Measurements from ENCODE around the gene TCEA2. TPM values are rescaled to one million over a fixed set of nuclear protein-coding genes. Genes with fewer than 3 reads are reported as not detected.

Gene TCEA2
- total and polyA plus RNA-seq, 9 of the 15 experiments (the other 6 are each of a cell fraction or from before 2014, with no cell fraction given): 1.4 to 28.7 (median 5.4) TPM

DNA sequence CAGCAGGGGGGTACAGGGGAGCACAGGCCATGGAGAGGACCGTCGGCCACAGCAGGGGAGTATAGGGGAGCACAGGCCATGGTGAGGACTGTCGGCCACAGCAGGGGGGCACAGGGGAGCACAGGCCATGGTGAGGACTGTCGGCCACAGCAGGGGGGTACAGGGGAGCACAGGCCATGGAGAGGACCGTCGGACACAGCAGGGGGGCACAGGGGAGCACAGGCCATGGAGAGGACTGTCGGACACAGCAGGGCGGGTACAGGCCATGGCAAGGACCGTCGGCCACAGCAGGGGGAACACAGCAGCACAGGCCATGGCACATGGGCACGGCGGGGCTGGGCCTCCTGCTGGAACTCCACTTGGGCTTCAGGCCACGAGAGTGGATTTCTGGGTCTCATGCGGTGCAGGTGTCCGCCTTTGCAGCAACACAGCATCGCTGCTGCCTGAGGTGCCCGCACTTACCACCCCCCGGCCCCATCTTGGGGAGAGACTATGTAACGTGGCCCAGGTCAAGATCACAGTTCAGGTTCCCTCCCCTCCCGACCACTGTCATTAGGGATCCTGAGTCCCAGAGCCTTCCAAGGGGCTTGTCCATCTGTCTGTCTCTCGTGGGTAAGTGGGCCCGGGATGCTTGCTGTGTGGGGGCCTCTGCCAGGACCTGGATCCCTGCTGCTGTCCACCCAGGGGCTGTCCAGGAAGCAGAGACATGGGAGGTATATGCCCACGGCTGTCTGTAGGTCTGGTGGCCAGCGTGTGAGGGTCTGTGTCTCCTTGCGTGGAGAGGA, 41.9 kb downstream of the TCEA2 start:
- no peaks in the 10 kb centered on the region for H3K9me3 ChIP-seq (replicated peaks; ENCODE audit: control insufficient read depth, insufficient read depth, low read depth, low read length)
- no peak overlapping the region for H3K9ac ChIP-seq (ENCODE audit: insufficient read depth in 1 of 2, low read depth in 2 of 2, low read length in 2 of 2)
- WGBS (ENCODE audit: insufficient coverage, low coverage, missing lambda C conversion rate): 4% methylated on average over 21 of the region's 25 CpGs
- H3K4me3 ChIP-seq: no peak overlapping the region
- intact Hi-C loops (cut with micrococcal nuclease) (no loop called here), in situ Hi-C loops (cut with MboI) (no loop called here)
- no TSS peak for BruUV-seq (replicated peaks)
- H3K4me1 ChIP-seq (replicated peaks in 1 of 2; ENCODE audit: control insufficient read depth in 2 of 2, insufficient read depth in 2 of 2, low read length in 2 of 2): peaks cover 0 to 53% of the 10 kb centered on the region in 2 experiments; a peak in 4 of 5 replicates
- no peaks in the 10 kb centered on the region for H3K36me3 ChIP-seq (ENCODE audit: control insufficient read depth, insufficient read depth, low read length)
- FAIRE-seq (no peak), DNase-seq (ENCODE audit: extremely low read depth in 1 of 4, low spot score in 3 of 4) (no peak), ATAC-seq (no peak)
- H3K27me3 ChIP-seq (ENCODE audit: control insufficient read depth in 2 of 2, insufficient read depth in 2 of 2, low read length in 2 of 2): peaks cover 50 to 86% of the 10 kb centered on the region in 2 experiments
- ChIA-PET CTCF (ENCODE audit: low intra/inter-chr PET ratio) (no interaction called here), POLR2A (no interaction called here)
- peaks cover 2% of the 10 kb centered on the region for H3K9me1 ChIP-seq (ENCODE audit: control insufficient read depth, insufficient read depth, low read length)
- H3K79me2 ChIP-seq (ENCODE audit: control insufficient read depth, insufficient read depth, low read length): no peaks in the 10 kb centered on the region
- H4K20me1 ChIP-seq (replicated peaks; ENCODE audit: control insufficient read depth, insufficient read depth, low read length): peaks cover 16% of the 10 kb centered on the region
- no peak overlapping the region for H3K4me2 ChIP-seq (ENCODE audit: insufficient read depth, low read length)
- no peak overlapping the region for H2AFZ ChIP-seq (ENCODE audit: low read depth, low read length)
- no peak overlapping the region for H3K27ac ChIP-seq (ENCODE audit: extremely low read depth, low read depth, low read length)
- TF ChIP-seq ZNF263 (CRISPR knock-in tag; IDR thresholded peaks at IDR 0.05; ENCODE audit: borderline replicate concordance) (peak; percentile 92), KHSRP (IDR thresholded peaks at IDR 0.05) (no peak)

DNA sequence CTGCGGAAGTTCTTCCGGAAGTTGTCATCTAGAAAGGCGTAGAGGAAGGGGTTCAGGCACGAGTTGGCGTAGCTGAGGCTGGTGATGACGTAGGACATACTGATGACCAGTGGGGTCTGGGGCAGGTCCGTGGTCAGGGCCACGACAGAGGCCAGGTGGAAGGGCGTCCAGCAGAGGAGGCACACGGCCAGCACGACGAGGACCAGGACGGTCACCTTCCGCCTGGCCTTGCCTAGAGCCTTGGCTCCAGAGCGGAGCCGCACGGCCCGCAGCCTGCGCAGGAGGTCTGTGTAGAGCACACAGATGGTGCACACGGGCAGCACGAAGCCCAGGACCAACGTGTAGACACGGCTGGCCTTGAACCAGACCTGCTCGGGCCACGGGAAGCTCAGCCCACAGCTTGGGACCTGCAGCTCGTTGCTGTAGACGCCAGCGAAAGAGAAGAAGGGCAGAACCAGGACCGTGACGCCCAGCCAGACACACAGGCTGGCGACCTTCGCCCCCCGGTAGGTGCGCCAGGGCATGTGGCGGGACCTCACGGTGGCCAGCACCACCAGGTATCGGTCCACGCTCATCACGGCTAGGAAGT, 42.9 kb downstream of the TCEA2 start:
- Histone ChIP-seq H3K9me1 (ENCODE audit: control insufficient read depth, insufficient read depth, low read length) (peaks cover 2% of the 10 kb centered on the region), H4K20me1 (replicated peaks; ENCODE audit: control insufficient read depth, insufficient read depth, low read length) (peaks cover 20% of the 10 kb centered on the region), H3K4me3 (no peak overlapping the region), H3K27me3 (ENCODE audit: control insufficient read depth in 2 of 2, insufficient read depth in 2 of 2, low read length in 2 of 2) (peaks cover 49 to 84% of the 10 kb centered on the region in 2 experiments), H3K36me3 (ENCODE audit: control insufficient read depth, insufficient read depth, low read length) (no peaks in the 10 kb centered on the region), H3K4me1 (replicated peaks in 1 of 2; ENCODE audit: control insufficient read depth in 2 of 2, insufficient read depth in 2 of 2, low read length in 2 of 2) (peaks cover 0 to 54% of the 10 kb centered on the region in 2 experiments; a peak in 4 of 5 replicates), H3K27ac (ENCODE audit: extremely low read depth, low read depth, low read length) (no peak overlapping the region), H2AFZ (ENCODE audit: low read depth, low read length) (no peak overlapping the region), H3K9ac (ENCODE audit: insufficient read depth in 1 of 2, low read depth in 2 of 2, low read length in 2 of 2) (peak overlapping the region in 1 of 2 experiments; percentile 64; a peak in 2 of 4 replicates), H3K79me2 (ENCODE audit: control insufficient read depth, insufficient read depth, low read length) (no peaks in the 10 kb centered on the region), H3K4me2 (ENCODE audit: insufficient read depth, low read length) (no peak overlapping the region), H3K9me3 (replicated peaks; ENCODE audit: control insufficient read depth, insufficient read depth, low read depth, low read length) (no peaks in the 10 kb centered on the region)
- ChIA-PET POLR2A (interaction anchor here (1.2 kb wide), 1 partner anchor 11 kb away, joined by 3 read pairs; no protein-coding TSS in a partner anchor), CTCF (ENCODE audit: low intra/inter-chr PET ratio) (no interaction called here)
- no peak for FAIRE-seq
- no peak for DNase-seq (ENCODE audit: extremely low read depth in 1 of 4, low spot score in 3 of 4)
- in situ Hi-C loops (cut with MboI) (no loop called here), intact Hi-C loops (cut with micrococcal nuclease) (no loop called here)
- ATAC-seq: no peak
- WGBS (ENCODE audit: insufficient coverage, low coverage, missing lambda C conversion rate): 9% methylated on average over 30 of the region's 39 CpGs
- BruUV-seq (replicated peaks): no TSS peak
- TF ChIP-seq KAT7 (CRISPR knock-in tag; IDR thresholded peaks at IDR 0.05; ENCODE audit: borderline replicate concordance) (no peak), NRF1 (conservative IDR thresholded peaks at IDR 0.05 in 1 of 2, IDR thresholded peaks at IDR 0.05 in 1 of 2) (peak; percentile 45 to 62; a peak in 3 of 4 replicates), HNRNPLL (IDR thresholded peaks at IDR 0.05; ENCODE audit: low read depth, low read length, poor library complexity, severe bottlenecking) (peak; percentile 30)
